HepG2 (cell line): Measurements from ENCODE around the gene PCAT6. TPM values are rescaled to one million over a fixed set of nuclear protein-coding genes. Genes with fewer than 3 reads are reported as not detected.

ENCODE experiments used
- ATF1 ChIP-seq: IDR thresholded peaks from 2 replicates; pipeline ENCODE4 v1.6.1; 2016; ENCODE audit warnings: mild to moderate bottlenecking, control low read depth
- GPN1 ChIP-seq: sonication (generic); formaldehyde crosslinking; IDR thresholded peaks from 2 replicates; pipeline ENCODE4 v1.5.1; 2020; ENCODE audit warnings: missing genetic modification reagents, borderline replicate concordance
- ISX ChIP-seq: sonication (generic); formaldehyde crosslinking; conservative IDR thresholded peaks from 2 replicates; pipeline ENCODE4 v1.5.0; 2020; ENCODE audit warnings: missing genetic modification reagents
- JUNB ChIP-seq: sonication (generic); formaldehyde crosslinking; IDR thresholded peaks from 2 replicates; pipeline ENCODE4 v1.8.0; 2022; ENCODE audit warnings: missing genetic modification reagents, mild to moderate bottlenecking, borderline replicate concordance
- NR2F6 ChIP-seq, 2 experiments: IDR thresholded peaks; 2 replicates each; pipeline ENCODE4 v1.6.1; 2016; ENCODE audit warnings: antibody characterized with exemption in 1 of 2, mild to moderate bottlenecking in 1 of 2
- NRL ChIP-seq: sonication (generic); formaldehyde crosslinking; IDR thresholded peaks from 2 replicates; pipeline ENCODE4 v1.5.0; 2020; ENCODE audit warnings: missing genetic modification reagents, mild to moderate bottlenecking, moderate library complexity, borderline replicate concordance
- POLR2A ChIP-seq, 2 experiments: IDR thresholded peaks; 2 replicates each; pipeline ENCODE4 v1.6.1; 2011; ENCODE audit warnings: low read depth in 2 of 2, low read length in 2 of 2, mild to moderate bottlenecking in 1 of 2, moderate library complexity in 1 of 2; ENCODE audit not compliant: insufficient read depth in 1 of 2
- TBP ChIP-seq: sonication (generic); formaldehyde crosslinking; IDR thresholded peaks from 2 replicates; pipeline ENCODE4 v1.5.0; 2020; ENCODE audit warnings: missing genetic modification reagents
- THAP9 ChIP-seq: sonication (generic); formaldehyde crosslinking; IDR thresholded peaks from 2 replicates; pipeline ENCODE4; 2020; ENCODE audit warnings: missing genetic modification reagents, mild to moderate bottlenecking, borderline replicate concordance
- ZBTB10 ChIP-seq: sonication (generic); formaldehyde crosslinking; IDR thresholded peaks from 2 replicates; pipeline ENCODE4 v1.4.0; 2020; ENCODE audit warnings: missing genetic modification reagents, borderline replicate concordance
- ZFP41 ChIP-seq: sonication (generic); formaldehyde crosslinking; IDR thresholded peaks from 2 replicates; pipeline ENCODE4 v1.4.0; 2020; ENCODE audit warnings: mild to moderate bottlenecking, missing genetic modification reagents, borderline replicate concordance
- ZNF232 ChIP-seq: sonication (generic); formaldehyde crosslinking; IDR thresholded peaks from 2 replicates; pipeline ENCODE4 v1.4.0; 2020; ENCODE audit warnings: missing genetic modification reagents, borderline replicate concordance
- ZNF264 ChIP-seq: sonication (generic); formaldehyde crosslinking; IDR thresholded peaks from 2 replicates; pipeline ENCODE4 v1.4.0; 2020; ENCODE audit warnings: missing genetic modification reagents
- ZNF280B ChIP-seq: sonication (generic); formaldehyde crosslinking; IDR thresholded peaks from 2 replicates; pipeline ENCODE4 v1.5.0; 2020; ENCODE audit warnings: missing genetic modification reagents, mild to moderate bottlenecking, borderline replicate concordance
- ZNF414 ChIP-seq: sonication (generic); formaldehyde crosslinking; IDR thresholded peaks from 2 replicates; pipeline ENCODE4 v1.5.0; 2020; ENCODE audit warnings: missing genetic modification reagents
- ZNF432 ChIP-seq: sonication (generic); formaldehyde crosslinking; IDR thresholded peaks from 2 replicates; pipeline ENCODE4 v1.5.0; 2020; ENCODE audit warnings: missing genetic modification reagents, mild to moderate bottlenecking, borderline replicate concordance
- ZNF543 ChIP-seq: sonication (generic); formaldehyde crosslinking; IDR thresholded peaks from 2 replicates; pipeline ENCODE4 v1.4.0; 2020; ENCODE audit warnings: mild to moderate bottlenecking, missing genetic modification reagents
- ZNF616 ChIP-seq: sonication (generic); formaldehyde crosslinking; IDR thresholded peaks from 2 replicates; pipeline ENCODE4 v1.5.0; 2020; ENCODE audit warnings: low read depth, mild to moderate bottlenecking, missing genetic modification reagents
- ZNF878 ChIP-seq: sonication (generic); formaldehyde crosslinking; IDR thresholded peaks from 2 replicates; pipeline ENCODE4 v1.8.1; 2023; ENCODE audit warnings: mild to moderate bottlenecking, missing genetic modification reagents, moderate library complexity
- ZNF879 ChIP-seq: sonication (generic); formaldehyde crosslinking; IDR thresholded peaks from 2 replicates; pipeline ENCODE4 v1.8.1; 2023; ENCODE audit warnings: missing genetic modification reagents
- ZSCAN30 ChIP-seq: sonication (generic); formaldehyde crosslinking; IDR thresholded peaks from 2 replicates; pipeline ENCODE4 v1.5.0; 2020; ENCODE audit warnings: mild to moderate bottlenecking, missing genetic modification reagents
- polyA plus RNA-seq, 8 experiments: library from polyadenylated mRNA; depleted of rRNA in 3 of 8; stranded (reverse) in 7 of 8; unstranded in 1 of 8; fragments of >200 nt; fragmentation: Illumina TruSeq in 4 of 8; extraction: Trizol in 4 of 8; gene quantifications; 2 replicates each; pipeline versions ENCODE4 v1.2.1 to v1.2.3, GENCODE V29; 2011 to 2016; ENCODE audit warnings: low read depth in 4 of 8, missing spikeins in 1 of 8, mixed read lengths in 1 of 8; ENCODE audit not compliant: insufficient read depth in 1 of 8
- total RNA-seq, 5 experiments: library from RNA; depleted of rRNA; stranded (reverse); fragments of >200 nt; fragmentation: Illumina TruSeq; extraction: Trizol; gene quantifications; 2 replicates each; pipeline ENCODE4 v1.2.3, GENCODE V29; 2016; ENCODE audit warnings: low read depth in 1 of 5

The PCAT6 gene
- total and polyA plus RNA-seq, 2 of the 13 experiments (the other 11 are each of a cell fraction or from before 2014, with no cell fraction given) = 0.60 to 4.4 TPM

- TF ChIP-seq ZNF280B (CRISPR knock-in tag) (no peak; the same call in 1 of the 2 replicates), POLR2A (IDR thresholded peaks at IDR 0.05; ENCODE audit: insufficient read depth in 1 of 2, low read depth in 2 of 2, low read length in 2 of 2) (peak; percentile 40 to 80; a peak in 2 of 4 replicates), ISX (CRISPR knock-in tag) (0 out of 2 replicates have a peak, but pooled peaks have one; percentile 13), ZNF232 (CRISPR knock-in tag) (no peak), TBP (no peak), ZSCAN30 (no peak), ZNF878 (CRISPR knock-in tag) (no peak), THAP9 (no peak), NRL (CRISPR knock-in tag) (peak; percentile 44; the same call in 1 of the 2 replicates), ZNF616 (CRISPR knock-in tag) (no peak), ATF1 (CRISPR knock-in tag) (0 out of 2 replicates have a peak, but pooled peaks have one; percentile 28), ZFP41 (CRISPR knock-in tag) (no peak), ZBTB10 (CRISPR knock-in tag) (no peak), JUNB (no peak), ZNF543 (CRISPR knock-in tag) (no peak), ZNF432 (CRISPR knock-in tag) (no peak), ZNF879 (CRISPR knock-in tag) (no peak), GPN1 (CRISPR knock-in tag) (0 out of 2 replicates have a peak, but pooled peaks have one; percentile 61), ZNF264 (CRISPR knock-in tag) (peak; percentile 45; the same call in 1 of the 2 replicates), NR2F6 (IDR thresholded peaks at IDR 0.05) (peak; percentile 46; the same call in 1 of the 2 replicates), NR2F6 (CRISPR knock-in tag; IDR thresholded peaks at IDR 0.05) (peak; percentile 27; the same call in 1 of the 2 replicates), ZNF414 (CRISPR knock-in tag) (no peak; the same call in 1 of the 2 replicates)
Measured at GRCh38 chr1:202860744-202861419, 50.1 kb downstream of the PCAT6 start (continued).
